CD1c-positive myeloid dendritic cell (primary cell): ENCODE results near the gene C2CD3.
A peak's percentile ranks its signal among the peaks of the same experiment; 100 is the strongest.
"Not testable (repeated sequence)": the region's sequence is repeated elsewhere in the genome, so short reads cannot be mapped to it uniquely, and the experiment has no call there.

ENCODE experiments used
- DNase-seq: peaks from one replicate; pipeline ENCODE4 v3.0.0-alpha.2; 2016; ENCODE audit errors: extremely low spot score

C2CD3 gene

GRCh38 chr11:74063628-74064027 lies 107.2 kb downstream of the C2CD3 start:
- not testable (repeated sequence) for DNase-seq

DNA sequence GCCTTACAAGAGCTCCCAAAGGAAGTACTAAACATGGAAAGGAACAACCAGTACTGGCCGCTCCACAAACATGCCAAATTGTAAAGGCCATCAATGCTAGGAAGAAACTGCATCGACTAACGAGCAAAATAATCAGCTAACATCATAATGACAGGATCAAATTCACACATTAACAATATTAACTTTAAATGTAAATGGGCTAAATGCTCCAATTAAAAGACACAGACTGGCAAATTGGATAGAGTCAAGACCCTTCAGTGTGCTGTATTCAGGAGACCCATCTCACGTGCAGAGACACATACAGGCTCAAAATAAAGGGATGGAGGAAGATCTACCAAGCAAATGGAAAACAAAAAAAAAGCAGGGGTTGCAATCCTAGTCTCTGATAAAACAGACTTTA lies 109.2 kb downstream of the C2CD3 start:
- not testable (repeated sequence) for DNase-seq

DNA sequence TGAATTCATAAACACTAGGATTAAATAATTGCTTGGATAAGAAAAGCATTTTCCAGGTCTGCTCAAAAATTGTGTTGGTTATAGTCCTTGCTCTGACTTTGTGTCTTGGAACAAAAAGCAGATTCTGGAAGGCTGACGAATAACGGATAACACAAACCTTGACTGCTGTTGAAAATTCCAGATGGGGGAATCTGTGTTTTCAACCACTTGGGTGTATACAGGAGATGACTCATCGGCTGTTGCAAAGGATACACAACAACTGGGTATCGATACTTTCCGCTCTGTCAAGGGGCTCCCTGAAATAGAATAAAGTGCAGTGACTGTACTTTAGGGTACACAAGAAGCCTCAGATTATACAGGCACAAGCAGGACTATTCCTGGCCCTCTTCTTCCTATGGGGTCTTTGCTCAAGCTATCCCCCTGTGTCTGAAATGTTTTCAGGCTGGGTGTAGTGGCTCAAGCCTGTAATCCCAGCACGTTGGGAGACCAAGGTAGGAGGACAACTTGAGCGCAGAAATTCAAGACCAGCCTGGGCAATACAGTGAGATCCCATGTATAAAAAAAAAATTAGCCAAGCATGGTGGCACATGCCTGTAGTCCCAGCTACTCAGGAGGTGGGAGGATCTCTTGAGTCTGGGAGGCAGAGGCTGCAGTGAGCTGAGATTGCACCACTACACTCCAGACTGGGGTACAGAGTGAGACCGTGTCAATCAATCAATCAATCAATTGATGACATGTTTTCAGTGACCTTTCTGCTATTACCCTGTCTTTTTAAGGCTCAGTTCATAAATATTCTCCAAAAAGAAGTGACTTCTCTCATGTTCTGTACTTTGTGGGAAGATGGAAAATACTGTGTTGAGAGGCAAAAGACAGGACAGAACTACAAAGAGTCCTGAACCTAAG lies 113.3 kb downstream of the C2CD3 start:
- DNase-seq, result no peak

DNA sequence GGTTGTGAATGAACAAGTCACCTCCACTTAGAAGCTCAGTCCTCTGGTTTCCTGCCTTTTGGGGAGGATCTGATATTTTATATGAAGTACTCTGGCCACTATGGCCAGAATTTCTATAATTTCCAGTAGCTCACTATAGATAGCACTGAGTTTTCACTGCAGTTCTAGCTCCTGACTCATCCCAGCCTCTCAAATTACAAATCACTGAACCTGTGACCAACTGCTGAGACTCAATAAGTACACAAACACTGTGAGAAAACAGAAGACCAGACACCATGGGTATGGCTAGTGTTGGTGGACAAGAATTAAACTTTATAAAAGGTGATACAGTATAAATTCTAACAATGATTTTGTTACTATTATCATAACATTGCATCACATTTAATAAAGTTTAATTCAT lies 114.9 kb downstream of the C2CD3 start:
- DNase-seq, result no peak

GRCh38 chr11:74050465-74050864 lies 120.3 kb downstream of the C2CD3 start:
- DNase-seq, result no peak

DNA sequence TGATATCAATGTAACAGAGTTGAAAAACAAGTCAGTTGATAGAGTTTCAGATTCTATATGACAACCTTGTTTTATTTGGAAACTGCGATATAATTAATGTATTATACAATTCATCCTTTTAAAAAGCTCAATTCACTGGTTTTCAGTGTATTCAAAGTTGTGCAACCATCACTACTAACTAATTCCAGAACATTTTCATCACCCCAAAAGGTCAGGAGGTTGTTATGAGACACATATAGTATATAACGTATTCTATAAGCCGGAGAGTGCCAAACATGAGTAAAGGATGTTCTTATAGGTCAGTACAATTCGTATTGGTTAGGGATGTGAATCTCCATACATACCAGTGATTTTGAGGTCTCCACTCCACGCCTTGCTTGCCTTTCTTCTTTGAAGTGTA lies 121.8 kb downstream of the C2CD3 start:
- DNase-seq, result no peak

DNA sequence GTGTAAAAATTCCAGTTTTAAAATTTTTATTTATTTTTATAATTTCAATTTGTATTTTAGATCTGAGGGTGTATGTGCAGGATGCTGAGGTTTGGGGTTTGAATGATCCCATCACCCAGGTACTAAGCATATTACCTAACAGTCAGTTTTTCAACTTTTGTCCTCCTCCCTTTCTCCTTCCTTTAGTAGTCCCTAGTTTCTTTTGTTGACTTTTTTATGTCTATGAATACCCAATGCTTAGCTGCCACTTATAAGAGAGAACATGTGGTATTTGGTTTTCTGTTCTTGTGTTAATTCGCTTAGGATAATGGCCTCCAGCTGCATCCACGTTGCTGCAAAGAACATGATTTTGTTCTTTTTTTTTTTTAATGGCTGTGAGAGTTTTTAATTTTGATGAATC lies 126.3 kb downstream of the C2CD3 start:
- no peak for DNase-seq

DNA sequence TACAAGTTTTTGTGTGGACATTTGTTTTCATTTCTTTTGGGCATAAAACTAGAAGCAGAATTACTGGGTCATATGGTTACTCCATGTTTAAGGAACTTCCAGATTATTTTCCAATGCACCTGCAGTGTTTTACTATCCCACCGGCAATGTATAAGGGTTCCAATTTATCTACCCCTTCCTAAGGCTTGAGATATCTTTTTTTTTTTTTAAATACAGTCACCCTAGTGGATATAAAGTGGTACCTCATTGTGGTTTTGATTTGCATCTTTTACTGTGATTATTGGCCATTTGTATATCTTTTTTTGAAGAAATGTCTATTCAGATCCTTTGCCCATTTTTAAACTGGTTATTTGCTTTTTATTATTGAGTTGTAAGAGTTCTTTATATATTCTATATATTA lies 127.4 kb downstream of the C2CD3 start:
- no peak for DNase-seq

DNA sequence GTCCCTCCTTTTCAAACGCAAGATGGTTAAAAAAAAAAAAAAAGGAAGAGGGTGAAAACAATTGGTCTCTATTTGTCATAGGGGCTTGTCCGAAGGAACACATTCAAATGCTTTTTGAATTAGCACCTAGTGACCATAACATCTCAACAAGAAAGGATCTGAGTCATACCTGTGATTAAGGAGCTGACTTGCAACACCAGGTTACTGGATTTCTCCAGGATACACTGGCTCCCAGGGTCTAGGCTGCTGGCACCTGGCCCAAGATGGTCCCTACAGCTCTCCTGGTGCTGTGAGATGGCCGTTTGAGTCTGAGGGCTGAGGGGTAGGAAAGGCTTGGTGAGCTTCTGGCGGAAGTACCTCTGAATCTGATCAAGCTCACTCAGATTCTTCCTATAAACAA lies 133.5 kb downstream of the C2CD3 start:
- DNase-seq, result no peak

DNA sequence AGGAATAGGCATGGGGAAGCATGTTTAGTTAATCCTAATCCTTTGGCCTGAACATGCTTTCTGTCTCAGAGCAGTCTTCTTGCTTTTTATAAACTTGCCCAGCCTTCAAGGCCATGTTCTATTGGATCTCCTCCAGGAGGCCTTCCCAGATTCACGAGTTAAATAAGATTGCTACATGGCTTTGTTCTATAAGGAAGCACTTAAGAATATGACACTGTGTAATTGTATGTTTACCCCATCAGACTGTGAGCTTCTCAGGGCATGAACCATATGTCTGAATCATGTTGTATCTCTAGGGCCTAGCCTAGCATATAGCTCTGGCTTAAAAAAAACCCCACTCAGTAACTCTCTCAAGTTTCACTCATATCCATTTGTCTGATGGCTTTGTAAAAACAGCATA lies 135.5 kb downstream of the C2CD3 start:
- DNase-seq, result no peak

DNA sequence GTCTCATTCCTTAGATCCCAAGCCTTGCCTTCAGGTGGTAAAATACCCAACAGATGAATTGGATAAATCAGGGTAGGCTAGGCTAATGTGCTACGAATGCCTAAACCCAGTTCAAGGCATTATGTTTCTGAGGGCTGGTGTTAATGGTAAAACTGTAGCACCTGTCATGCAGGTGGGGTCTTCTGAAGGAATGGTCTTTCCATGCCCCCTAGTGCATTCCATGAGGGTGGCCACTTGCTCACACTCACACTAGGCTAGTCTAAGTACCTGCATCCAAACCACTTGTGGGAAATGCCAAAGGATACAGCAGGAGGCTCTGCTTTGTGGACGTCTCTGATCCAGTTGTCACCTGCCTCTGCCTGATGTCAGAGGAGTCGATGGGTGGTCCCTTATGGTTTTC lies 137.8 kb downstream of the C2CD3 start:
- DNase-seq, result no peak

DNA sequence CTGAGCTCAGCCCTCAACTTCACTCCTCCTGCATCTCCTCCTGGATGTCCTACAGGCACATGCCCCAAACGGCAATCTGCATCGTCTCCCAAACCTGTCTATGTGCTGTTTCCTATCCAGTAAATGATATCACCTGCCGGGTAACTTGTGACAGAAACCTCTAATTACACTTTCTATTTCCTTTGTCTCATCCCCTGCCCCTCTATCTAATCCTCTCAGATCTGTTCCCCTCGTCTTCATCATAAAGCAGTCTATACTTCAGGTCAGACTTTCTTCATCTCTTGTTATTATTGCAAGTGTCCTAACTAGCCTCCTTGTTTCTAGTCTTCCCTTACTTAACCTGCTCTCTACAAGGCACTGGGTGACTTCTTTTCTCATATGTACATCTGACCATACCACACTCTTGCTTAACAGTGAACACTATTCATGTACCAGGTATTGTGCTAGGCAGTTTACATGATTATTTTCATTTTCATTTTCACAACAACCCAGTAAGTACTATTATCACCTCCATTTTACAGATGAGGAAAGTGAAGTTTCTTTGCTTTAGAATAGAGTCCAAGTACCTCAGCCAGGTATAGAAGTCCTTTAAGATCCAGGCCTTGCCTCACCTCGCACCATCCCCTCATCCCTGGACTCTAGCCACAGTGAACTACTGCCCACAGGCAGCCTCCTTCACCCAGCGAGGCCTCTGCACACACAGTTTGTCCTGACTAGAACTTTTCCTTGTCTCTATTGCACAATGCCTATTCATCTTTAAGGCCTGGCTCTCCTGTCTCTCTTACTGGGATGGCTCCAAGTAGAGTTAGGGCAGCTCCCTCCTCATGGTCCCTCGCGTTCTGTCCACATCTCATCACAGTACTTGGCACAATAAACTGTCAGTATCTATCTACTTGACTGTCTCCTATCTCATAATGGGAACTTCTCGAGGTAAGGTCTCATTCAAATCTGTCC lies 139.8 kb downstream of the C2CD3 start:
- DNase-seq, result no peak

DNA sequence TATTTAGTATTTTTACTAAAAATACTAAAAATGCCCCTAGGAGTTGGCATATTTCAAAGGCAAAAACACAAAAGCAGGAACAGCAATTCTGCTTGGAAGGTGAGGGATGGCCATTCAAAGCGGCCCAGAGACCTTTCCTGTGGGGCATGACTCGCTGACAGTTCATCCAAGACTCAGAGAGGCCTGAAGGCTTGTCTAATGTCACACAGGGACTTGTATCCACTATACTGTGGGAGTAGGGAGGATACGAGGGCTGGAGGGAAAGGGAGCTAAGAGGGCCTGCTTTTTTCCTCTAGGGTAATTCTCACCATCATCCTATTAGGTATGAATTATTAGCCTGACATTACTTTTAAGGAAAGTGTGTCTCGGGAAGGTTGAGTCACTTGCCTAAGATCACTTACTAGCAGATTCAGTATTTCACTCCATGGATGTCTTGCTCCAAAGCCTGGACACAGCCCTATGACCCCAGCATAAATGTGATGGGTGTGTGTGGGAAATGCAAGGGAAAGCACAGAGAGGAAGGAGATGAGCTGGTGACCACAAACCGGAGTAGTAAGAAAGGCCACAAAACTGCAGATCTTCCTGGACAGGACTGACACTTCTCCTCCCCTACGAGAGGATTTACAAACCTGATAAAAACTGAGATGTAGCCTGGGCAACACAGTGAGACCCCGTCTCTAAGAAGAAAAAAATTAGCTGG lies 145.2 kb downstream of the C2CD3 start:
- peak; percentile 56 for DNase-seq

DNA sequence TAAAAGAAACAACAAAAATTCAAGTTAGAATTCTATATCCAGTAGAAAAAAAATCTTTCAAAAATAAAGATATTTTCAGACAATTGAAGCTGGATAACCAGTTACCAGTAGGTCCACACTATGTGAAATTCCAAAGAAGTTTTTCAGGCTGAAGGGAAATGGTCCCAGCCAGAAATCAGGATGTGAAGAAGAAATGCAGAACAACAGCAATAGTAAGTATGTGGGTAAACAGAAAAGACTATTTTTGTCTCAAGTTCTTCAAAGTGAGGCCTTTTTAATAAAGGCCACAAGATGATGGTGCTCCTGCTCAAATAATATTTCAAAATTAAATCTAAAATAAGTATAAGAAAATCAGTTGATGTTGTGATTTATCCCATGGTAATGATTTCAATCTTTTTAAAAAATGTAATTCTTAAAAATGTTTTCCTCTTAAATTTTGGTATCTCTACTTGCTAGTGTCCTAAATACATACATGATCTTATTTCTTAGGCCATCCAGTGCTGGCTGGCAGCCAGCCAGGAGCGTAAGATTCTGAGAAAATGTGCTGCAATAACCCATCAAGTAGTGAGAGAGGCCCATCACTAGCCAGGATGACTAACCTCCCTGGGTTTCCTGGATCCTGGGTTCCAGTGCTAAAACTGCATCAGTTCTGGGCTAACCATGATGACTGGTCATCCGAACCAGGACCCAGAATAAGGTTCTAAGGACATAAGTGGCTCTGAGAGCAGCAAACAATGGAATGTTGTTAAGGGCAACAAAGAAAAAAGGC lies 146.4 kb downstream of the C2CD3 start:
- DNase-seq, result peak; percentile 78

GRCh38 chr11:74023276-74023675 lies 147.5 kb downstream of the C2CD3 start:
- DNase-seq, result peak; percentile 70

- peak; percentile 84 for DNase-seq
Observed at GRCh38 chr11:74022546-74022945, 148.3 kb downstream of the C2CD3 start.

GRCh38 chr11:74021998-74022397 lies 148.8 kb downstream of the C2CD3 start:
- DNase-seq, result no peak

DNA sequence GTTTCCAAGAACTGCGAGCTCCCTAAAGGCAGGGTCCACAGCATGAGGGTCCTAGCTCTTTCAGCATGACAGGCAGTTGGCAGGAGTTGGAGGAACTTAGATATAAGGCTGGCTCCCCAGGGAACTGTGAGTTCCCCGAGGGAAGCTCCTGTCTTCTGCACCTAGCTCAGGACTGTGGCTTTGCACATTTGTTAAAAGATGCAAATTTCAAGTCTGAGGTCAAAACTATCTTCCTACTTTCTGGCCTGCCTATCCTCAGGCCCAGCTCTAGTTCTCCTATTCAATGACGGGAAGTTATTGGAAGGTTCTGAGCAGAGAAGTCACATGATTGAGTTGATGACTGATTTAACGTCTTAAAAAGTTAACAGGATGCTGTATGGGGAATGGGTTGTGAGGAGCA lies 150.3 kb downstream of the C2CD3 start:
- DNase-seq, result peak; percentile 91

DNA sequence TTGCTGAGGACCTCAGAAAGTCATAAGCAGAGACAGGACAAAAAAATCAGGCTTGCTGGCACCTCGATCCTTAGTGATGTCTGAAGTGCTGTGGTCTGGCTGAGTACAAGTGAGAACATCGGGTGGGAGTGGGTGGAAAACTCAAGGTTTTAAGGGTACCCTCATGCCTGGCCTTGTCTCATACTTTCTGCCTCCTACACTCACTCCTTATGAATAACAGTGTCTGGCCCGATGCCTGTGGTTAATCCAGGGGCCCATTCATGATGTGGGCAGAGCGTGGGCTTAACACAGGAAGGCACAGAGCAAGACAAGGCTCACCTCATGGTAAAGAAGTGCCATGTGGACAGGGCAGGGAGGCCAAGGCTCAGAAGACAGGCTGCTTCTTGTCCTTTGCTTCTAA lies 150.9 kb downstream of the C2CD3 start:
- DNase-seq, result peak; percentile 79

DNA sequence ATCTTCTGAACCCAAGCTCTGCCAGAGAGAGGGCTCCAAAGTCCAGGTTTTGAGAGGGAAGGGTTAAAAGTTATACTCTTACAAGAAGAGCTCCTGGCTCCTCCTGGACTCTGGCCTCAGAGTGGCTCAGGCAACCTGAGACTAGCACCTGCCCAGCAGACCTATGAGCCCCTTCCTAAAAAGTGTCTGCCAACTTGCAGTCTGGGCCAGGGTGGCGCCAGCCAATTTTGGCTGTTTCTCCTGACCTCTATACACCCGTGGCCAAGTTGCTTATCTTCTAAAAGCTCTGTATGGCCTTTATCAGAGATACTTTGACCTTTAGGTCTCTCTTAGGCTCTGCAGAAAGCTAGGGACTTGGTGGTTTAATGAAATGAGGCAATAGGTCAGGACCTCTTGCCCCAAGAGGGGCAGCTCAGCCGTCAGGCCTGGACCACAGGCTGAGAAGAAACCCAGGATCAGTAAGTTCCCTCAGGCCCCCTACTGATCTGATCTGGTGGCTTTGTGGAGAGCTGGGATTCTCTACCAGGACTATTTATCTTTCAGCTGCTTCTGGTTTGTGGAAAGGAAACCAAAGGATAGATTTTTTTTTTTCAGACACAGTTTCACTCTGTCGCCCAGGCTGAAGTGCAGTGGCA lies 151.6 kb downstream of the C2CD3 start:
- peak; percentile 42 for DNase-seq
